Nephron progenitor cell (in vitro differentiated cells): ENCODE measurements around the gene ATP13A3.

Source experiments
- DNase-seq: peaks from one replicate; pipeline ENCODE4 v3.0.0; 2021
- H3K27ac Mint-ChIP-seq: 2 replicates; pipeline ENCODE4 v1.8.0; 2021; ENCODE audit warnings: mild to moderate bottlenecking, moderate library complexity, mixed read lengths
- H3K27me3 Mint-ChIP-seq: 2 replicates; pipeline ENCODE4 v1.8.0; 2021; ENCODE audit warnings: mild to moderate bottlenecking, low read depth, mixed read lengths; ENCODE audit not compliant: poor library complexity
- H3K36me3 Mint-ChIP-seq: 2 replicates; pipeline ENCODE4 v1.8.0; 2021; ENCODE audit warnings: low read depth, mixed read lengths
- H3K4me1 Mint-ChIP-seq: 2 replicates; pipeline ENCODE4 v1.8.0; 2021; ENCODE audit warnings: mixed read lengths
- H3K4me3 Mint-ChIP-seq: 2 replicates; pipeline ENCODE4 v1.8.0; 2021; ENCODE audit warnings: mild to moderate bottlenecking, moderate library complexity, mixed read lengths
- H3K9me3 Mint-ChIP-seq: 2 replicates; pipeline ENCODE4 v1.8.0; 2021; ENCODE audit warnings: mild to moderate bottlenecking, moderate library complexity, mixed read lengths
- CTCF ChIP-seq: fragments of 200-600 bp; sonication (generic); IDR thresholded peaks from 2 replicates; pipeline ENCODE4 v1.5.0; 2021; ENCODE audit warnings: antibody characterized with exemption

Gene ATP13A3

GRCh38 chr3:194390835-194391234, 96.0 kb downstream of the ATP13A3 start:
- Mint-ChIP-seq H3K4me3 (no peak overlapping the region), H3K4me1 (peaks cover 25% of the 10 kb centered on the region), H3K27ac (no peak overlapping the region), H3K36me3 (peaks cover 19% of the 10 kb centered on the region), H3K9me3 (peaks cover 24% of the 10 kb centered on the region), H3K27me3 (peaks cover 10% of the 10 kb centered on the region)
- no peak for TF ChIP-seq CTCF
- no peak for DNase-seq

- DNase-seq = no peak
- no peak for TF ChIP-seq CTCF
- Mint-ChIP-seq H3K4me1 (peaks cover 32% of the 10 kb centered on the region), H3K27ac (no peak overlapping the region), H3K27me3 (peaks cover 7% of the 10 kb centered on the region), H3K9me3 (peaks cover 24% of the 10 kb centered on the region), H3K36me3 (peaks cover 19% of the 10 kb centered on the region), H3K4me3 (no peak overlapping the region)
Measured at GRCh38 chr3:194389269-194389668, 97.5 kb downstream of the ATP13A3 start.

- H3K4me1 Mint-ChIP-seq = peaks cover 45% of the 10 kb centered on the region
- DNase-seq = no peak
- TF ChIP-seq CTCF = no peak
- H3K27ac Mint-ChIP-seq = no peak overlapping the region
- H3K9me3 Mint-ChIP-seq = peaks cover 24% of the 10 kb centered on the region
- H3K36me3 Mint-ChIP-seq = peaks cover 19% of the 10 kb centered on the region
- peaks cover 17% of the 10 kb centered on the region for H3K27me3 Mint-ChIP-seq
- H3K4me3 Mint-ChIP-seq = no peak overlapping the region
Measured at GRCh38 chr3:194387926-194388418, 98.8 kb downstream of the ATP13A3 start.

GRCh38 chr3:194387276-194387675, 99.5 kb downstream of the ATP13A3 start:
- DNase-seq = no peak
- peaks cover 51% of the 10 kb centered on the region for H3K4me1 Mint-ChIP-seq
- no peak overlapping the region for H3K4me3 Mint-ChIP-seq
- peaks cover 24% of the 10 kb centered on the region for H3K9me3 Mint-ChIP-seq
- no peak for TF ChIP-seq CTCF
- no peak overlapping the region for H3K27ac Mint-ChIP-seq
- H3K36me3 Mint-ChIP-seq = peaks cover 19% of the 10 kb centered on the region
- peaks cover 17% of the 10 kb centered on the region for H3K27me3 Mint-ChIP-seq

GRCh38 chr3:194386648-194387047, 100.2 kb downstream of the ATP13A3 start:
- Mint-ChIP-seq H3K27me3 (peaks cover 17% of the 10 kb centered on the region), H3K27ac (peak overlapping the region; percentile 60), H3K9me3 (peaks cover 24% of the 10 kb centered on the region), H3K4me1 (peaks cover 52% of the 10 kb centered on the region), H3K36me3 (peaks cover 19% of the 10 kb centered on the region), H3K4me3 (no peak overlapping the region)
- no peak for DNase-seq
- TF ChIP-seq CTCF = no peak

GRCh38 chr3:194386066-194386465, 100.7 kb downstream of the ATP13A3 start:
- Mint-ChIP-seq H3K4me3 (no peak overlapping the region), H3K27me3 (peaks cover 20% of the 10 kb centered on the region), H3K27ac (no peak overlapping the region), H3K36me3 (peaks cover 17% of the 10 kb centered on the region), H3K4me1 (peaks cover 57% of the 10 kb centered on the region), H3K9me3 (peaks cover 20% of the 10 kb centered on the region)
- no peak for TF ChIP-seq CTCF
- no peak for DNase-seq
